IMR-90 (cell line): Measurements from ENCODE around the gene PINK1. TPM values are rescaled to one million over a fixed set of nuclear protein-coding genes. Genes with fewer than 3 reads are reported as not detected.

Experiments used
- ATAC-seq: fragments of 200-7000 bp; cut with Tn5 transposase; 2 replicates; pipeline ENCODE4 v1.9.1; 2020; ENCODE audit warnings: low read depth, mild to moderate bottlenecking, moderate library complexity
- BruUV-seq: library from RNA; stranded (reverse); fragments of 400-500 nt; replicated peaks from 2 replicates; lab custom pipeline; 2021; lab: Mats Ljungman, UMichigan
- CTCF ChIA-PET: fragments of 300-600 bp; formaldehyde crosslinking; extraction: SDS; loops from one replicate; lab custom pipeline; 2021; ENCODE audit warnings: antibody characterized with exemption; lab: Yijun Ruan, JAX
- POLR2A ChIA-PET: fragments of 300-600 bp; sonication (Branson Sonifier 250); formaldehyde crosslinking; loops from one replicate; lab custom pipeline; 2022; ENCODE audit warnings: antibody characterized with exemption; ENCODE audit not compliant: unreplicated experiment; lab: Charles Lee
- DNase-seq: peaks from one replicate; pipeline ENCODE4 v3.0.0; 2013
- H2AFZ ChIP-seq: replicated peaks from 2 replicates; pipeline ENCODE3; 2013; ENCODE audit warnings: low read length, mild to moderate bottlenecking; ENCODE audit not compliant: poor library complexity
- H2AK5ac ChIP-seq: 2 replicates; pipeline ENCODE4 v1.6.1; 2013; ENCODE audit warnings: low read depth, low read length, inconsistent platforms
- H2AK9ac ChIP-seq: replicated peaks from 2 replicates; pipeline ENCODE3; 2013; ENCODE audit warnings: mild to moderate bottlenecking, low read depth, low read length, moderate library complexity; ENCODE audit not compliant: poor library complexity
- H2BK120ac ChIP-seq: 2 replicates; pipeline ENCODE4 v1.6.1; 2013; ENCODE audit warnings: low read depth, low read length, inconsistent platforms
- H2BK15ac ChIP-seq: 3 replicates; pipeline ENCODE4 v1.6.1; 2013; ENCODE audit warnings: low read depth, low read length, inconsistent platforms
- H2BK20ac ChIP-seq: 2 replicates; pipeline ENCODE4 v1.6.1; 2013; ENCODE audit warnings: low read depth, mild to moderate bottlenecking, inconsistent platforms, low read length, moderate library complexity
- H2BK5ac ChIP-seq: 2 replicates; pipeline ENCODE4 v1.6.1; 2013; ENCODE audit warnings: mild to moderate bottlenecking, low read depth, low read length, inconsistent platforms; ENCODE audit not compliant: poor library complexity, severe bottlenecking
- H3K14ac ChIP-seq: replicated peaks from 2 replicates; pipeline ENCODE4 v1.6.1; 2013; ENCODE audit warnings: low read depth, low read length, inconsistent platforms
- H3K18ac ChIP-seq: 2 replicates; pipeline ENCODE4 v1.6.1; 2013; ENCODE audit warnings: low read depth, low read length, control low read depth
- H3K23ac ChIP-seq: 2 replicates; pipeline ENCODE4 v1.6.1; 2013; ENCODE audit warnings: low read depth, low read length, inconsistent platforms
- H3K27ac ChIP-seq: 2 replicates; pipeline ENCODE4 v1.5.1; 2013; ENCODE audit warnings: mild to moderate bottlenecking, control low read depth, low read length; ENCODE audit not compliant: insufficient read depth
- H3K27me3 ChIP-seq: 2 replicates; pipeline ENCODE4 v1.6.1; 2013; ENCODE audit warnings: low read length; ENCODE audit not compliant: control insufficient read depth, insufficient read depth
- H3K36me3 ChIP-seq: 2 replicates; pipeline ENCODE4 v1.6.1; 2013; ENCODE audit warnings: low read length, mixed read lengths; ENCODE audit not compliant: control insufficient read depth, insufficient read depth
- H3K4ac ChIP-seq: 2 replicates; pipeline ENCODE4 v1.6.1; 2013; ENCODE audit warnings: low read depth, low read length, inconsistent platforms
- H3K4me1 ChIP-seq: 2 replicates; pipeline ENCODE4 v1.6.1; 2013; ENCODE audit warnings: low read length, mixed read lengths; ENCODE audit not compliant: control insufficient read depth, insufficient read depth
- H3K4me2 ChIP-seq: 2 replicates; pipeline ENCODE4 v1.6.1; 2013; ENCODE audit warnings: low read depth, mild to moderate bottlenecking, control low read depth, low read length, moderate library complexity
- H3K4me3 ChIP-seq: 2 replicates; pipeline ENCODE4 v1.5.1; 2013; ENCODE audit warnings: low read depth, mild to moderate bottlenecking, control low read depth, low read length, moderate library complexity; ENCODE audit not compliant: insufficient read depth
- H3K56ac ChIP-seq: 2 replicates; pipeline ENCODE4 v1.6.1; 2013; ENCODE audit warnings: low read length, inconsistent platforms; ENCODE audit not compliant: insufficient read depth; ENCODE audit errors: extremely low read depth
- H3K79me1 ChIP-seq, 2 experiments: 2 replicates each; pipeline ENCODE4 v1.6.1; 2013; ENCODE audit warnings: low read length in 2 of 2, inconsistent platforms in 1 of 2, low read depth in 1 of 2
- H3K9ac ChIP-seq: 2 replicates; pipeline ENCODE4 v1.6.1; 2013; ENCODE audit warnings: low read depth, low read length, control low read depth
- H3K9me1 ChIP-seq: 2 replicates; pipeline ENCODE4 v1.6.1; 2013; ENCODE audit warnings: low read length, inconsistent platforms; ENCODE audit not compliant: insufficient read depth
- H3K9me3 ChIP-seq: 2 replicates; pipeline ENCODE4 v1.6.1; 2013; ENCODE audit warnings: low read length; ENCODE audit not compliant: control insufficient read depth, insufficient read depth
- H4K20me1 ChIP-seq: 2 replicates; pipeline ENCODE4 v1.6.1; 2013; ENCODE audit warnings: low read length, inconsistent platforms; ENCODE audit not compliant: insufficient read depth
- H4K5ac ChIP-seq: 2 replicates; pipeline ENCODE4 v1.6.1; 2013; ENCODE audit warnings: mild to moderate bottlenecking, low read depth, low read length, control low read depth
- H4K8ac ChIP-seq, 2 experiments: 2 replicates each; pipeline ENCODE4 v1.6.1; 2013; ENCODE audit warnings: low read depth in 2 of 2, low read length in 2 of 2, control low read depth in 1 of 2, inconsistent platforms in 1 of 2
- H4K91ac ChIP-seq: 2 replicates; pipeline ENCODE4 v1.6.1; 2013; ENCODE audit warnings: low read depth, low read length, inconsistent platforms; ENCODE audit not compliant: insufficient read depth
- BHLHE40 ChIP-seq: fragments of 150-350 bp; IDR thresholded peaks from 2 replicates; pipeline ENCODE4 v1.6.1; 2016; ENCODE audit warnings: mild to moderate bottlenecking, low read depth, low read length
- CEBPB ChIP-seq: IDR thresholded peaks from 2 replicates; pipeline ENCODE4 v1.6.1; 2012; ENCODE audit warnings: low read depth, low read length, improper control_type of control experiment
- ELK1 ChIP-seq: fragments of 150-350 bp; IDR thresholded peaks from 2 replicates; pipeline ENCODE4 v1.6.1; 2016; ENCODE audit warnings: low read depth, mild to moderate bottlenecking, low read length, moderate library complexity, borderline replicate concordance
- FOS ChIP-seq: fragments of 150-350 bp; IDR thresholded peaks from 2 replicates; pipeline ENCODE4 v1.6.1; 2016; ENCODE audit warnings: low read depth, low read length
- MAFK ChIP-seq: IDR thresholded peaks from 2 replicates; pipeline ENCODE4 v1.6.1; 2012; ENCODE audit warnings: low read depth, low read length, improper control_type of control experiment
- MAZ ChIP-seq: IDR thresholded peaks from 2 replicates; pipeline ENCODE4 v1.6.1; 2012; ENCODE audit warnings: low read depth, mild to moderate bottlenecking, low read length, improper control_type of control experiment, moderate library complexity, borderline replicate concordance
- MXI1 ChIP-seq: IDR thresholded peaks from 2 replicates; pipeline ENCODE4 v1.6.1; 2012; ENCODE audit warnings: low read depth, mild to moderate bottlenecking, low read length, moderate library complexity, borderline replicate concordance
- NFE2L2 ChIP-seq: fragments of 150-350 bp; IDR thresholded peaks from 2 replicates; pipeline ENCODE4 v1.6.1; 2016; ENCODE audit warnings: low read depth, mild to moderate bottlenecking, low read length
- POLR2A ChIP-seq: IDR thresholded peaks from 2 replicates; pipeline ENCODE4 v1.6.1; 2012; ENCODE audit warnings: mild to moderate bottlenecking, low read depth, low read length
- RAD21 ChIP-seq: IDR thresholded peaks from 2 replicates; pipeline ENCODE4 v1.6.1; 2012; ENCODE audit warnings: low read length, improper control_type of control experiment
- RCOR1 ChIP-seq: IDR thresholded peaks from 2 replicates; pipeline ENCODE4 v1.6.1; 2012; ENCODE audit warnings: mild to moderate bottlenecking, low read length, improper control_type of control experiment; ENCODE audit not compliant: insufficient replicate concordance
- USF2 ChIP-seq: fragments of 150-350 bp; IDR thresholded peaks from 2 replicates; pipeline ENCODE4 v1.6.1; 2017; ENCODE audit warnings: mild to moderate bottlenecking, antibody characterized with exemption, low read length, low read depth
- WGBS, 2 experiments: methylation state at CpG; one replicate each; pipeline versions ENCODE4 v1.1.5 to v1.1.7; 2013; ENCODE audit warnings: missing lambda C conversion rate in 2 of 2; ENCODE audit not compliant: insufficient read length in 1 of 2; ENCODE audit errors: extremely low coverage in 2 of 2; 5-methylcytosine and 5-hydroxymethylcytosine counted together
- dilution Hi-C: fragments of 300-500 bp; cut with HindIII; formaldehyde crosslinking; loops from one replicate; pipeline ENCODE4 v1.14.3; 2018; ENCODE audit warnings: low sequenced_read_pairs; ENCODE audit not compliant: unreplicated experiment
- in situ Hi-C: fragments of 300-500 bp; cut with MboI; formaldehyde crosslinking; loops from 3 replicates; pipeline ENCODE4 v1.14.3; 2019; ENCODE audit warnings: low sequenced_read_pairs, inconsistent platforms, mixed read lengths
- intact Hi-C: fragments of 100-400 bp; cut with micrococcal nuclease; formaldehyde crosslinking; loops from 2 replicates; pipeline ENCODE4 v1.10.0; 2022
- polyA plus RNA-seq, 3 experiments: library from polyadenylated mRNA; depleted of rRNA; stranded (reverse); fragments of >200 nt; gene quantifications; 2 replicates each; pipeline ENCODE4 v1.2.3, GENCODE V29; 2012; ENCODE audit warnings: low replicate concordance in 1 of 3
- total RNA-seq: library from RNA; depleted of rRNA; stranded (reverse); fragments of >200 nt; gene quantifications from 2 replicates; pipeline ENCODE4 v1.2.3, GENCODE V29; 2012
- TF ChIP-seq, protein P1 (sequence below): conservative IDR thresholded peaks from 2 replicates; pipeline ENCODE4 v1.5.1; 2012; ENCODE audit warnings: mild to moderate bottlenecking, low read depth, low read length, improper control_type of control experiment

PINK1 gene
- total and polyA plus RNA-seq, 2 of the 4 experiments (the other 2 are of a cell fraction) = 52.9 to 55.2 TPM

DNA sequence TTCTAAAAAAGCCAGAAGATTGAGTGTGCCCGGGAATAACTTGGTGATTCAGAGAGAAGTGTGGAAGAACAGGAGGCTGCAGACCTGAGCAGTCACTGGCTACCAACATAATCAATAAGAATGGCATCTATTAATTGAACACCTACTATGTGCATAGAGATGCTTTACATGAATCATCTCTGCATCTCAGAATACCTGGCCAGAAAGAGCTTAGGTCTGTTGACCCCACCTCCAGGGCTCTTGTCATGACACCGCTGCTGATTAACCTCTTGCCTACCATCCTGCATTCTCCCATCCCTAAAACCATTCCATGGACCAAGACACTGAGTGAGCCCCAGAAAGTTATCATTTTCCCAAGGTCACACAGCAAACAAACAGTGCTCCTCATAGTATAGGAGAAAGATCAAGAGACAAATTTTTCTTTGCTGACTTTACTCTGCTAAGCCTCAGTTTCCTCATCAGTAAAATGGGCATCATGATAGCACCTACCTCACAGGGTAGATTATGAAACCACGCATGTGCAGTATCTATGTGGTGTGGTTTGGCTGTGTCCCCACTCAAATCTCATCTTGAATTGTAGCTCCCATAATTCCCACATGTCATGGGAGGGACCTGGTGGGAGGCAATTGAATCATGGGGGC lies 16.3 kb upstream of the PINK1 start:
- POLR2A ChIA-PET = interaction anchor here (0.6 kb wide), 1 partner anchor 43 kb away, joined by 3 read pairs; no protein-coding TSS in a partner anchor
- in situ Hi-C loops = no loop called here
- no peak overlapping the region for H4K5ac ChIP-seq

More for the DNA sequence above, 16.3 kb upstream of the PINK1 start:
- intact Hi-C loops = no loop called here
- TF ChIP-seq MAFK = no peak
- no peak for TF ChIP-seq ELK1
- no peak for TF ChIP-seq NFE2L2
- no peak for TF ChIP-seq RAD21
- TF ChIP-seq MXI1 = no peak
- no peak for TF ChIP-seq MAZ
- no peak for TF ChIP-seq FOS
- TF ChIP-seq, protein P1, sequence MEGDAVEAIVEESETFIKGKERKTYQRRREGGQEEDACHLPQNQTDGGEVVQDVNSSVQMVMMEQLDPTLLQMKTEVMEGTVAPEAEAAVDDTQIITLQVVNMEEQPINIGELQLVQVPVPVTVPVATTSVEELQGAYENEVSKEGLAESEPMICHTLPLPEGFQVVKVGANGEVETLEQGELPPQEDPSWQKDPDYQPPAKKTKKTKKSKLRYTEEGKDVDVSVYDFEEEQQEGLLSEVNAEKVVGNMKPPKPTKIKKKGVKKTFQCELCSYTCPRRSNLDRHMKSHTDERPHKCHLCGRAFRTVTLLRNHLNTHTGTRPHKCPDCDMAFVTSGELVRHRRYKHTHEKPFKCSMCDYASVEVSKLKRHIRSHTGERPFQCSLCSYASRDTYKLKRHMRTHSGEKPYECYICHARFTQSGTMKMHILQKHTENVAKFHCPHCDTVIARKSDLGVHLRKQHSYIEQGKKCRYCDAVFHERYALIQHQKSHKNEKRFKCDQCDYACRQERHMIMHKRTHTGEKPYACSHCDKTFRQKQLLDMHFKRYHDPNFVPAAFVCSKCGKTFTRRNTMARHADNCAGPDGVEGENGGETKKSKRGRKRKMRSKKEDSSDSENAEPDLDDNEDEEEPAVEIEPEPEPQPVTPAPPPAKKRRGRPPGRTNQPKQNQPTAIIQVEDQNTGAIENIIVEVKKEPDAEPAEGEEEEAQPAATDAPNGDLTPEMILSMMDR = no peak
- TF ChIP-seq BHLHE40 = no peak
- no peak for TF ChIP-seq RCOR1
- no peak for TF ChIP-seq CEBPB
- no peak for TF ChIP-seq USF2
- no peak for TF ChIP-seq POLR2A
- H3K9me3 ChIP-seq = no peaks in the 10 kb centered on the region
- H3K23ac ChIP-seq = no peak overlapping the region
- H3K79me1 ChIP-seq = no peaks in the 10 kb centered on the region
- no peak overlapping the region for H2BK120ac ChIP-seq
- H3K4me1 ChIP-seq = peaks cover 15% of the 10 kb centered on the region
- no TSS peak for BruUV-seq
- peak overlapping the region; percentile 41 for H3K4me2 ChIP-seq
- DNase-seq (no peak), ATAC-seq (no peak)
- WGBS, 2 experiments = no CpG with 5 or more reads among the region's 3 CpGs
- H4K8ac ChIP-seq = peak overlapping the region in 1 of 2 experiments; percentile 80; a peak in 3 of 4 replicates
- H4K20me1 ChIP-seq = no peaks in the 10 kb centered on the region
- H3K9me1 ChIP-seq = peaks cover 10% of the 10 kb centered on the region
- no peak overlapping the region for H3K4me3 ChIP-seq
- peak overlapping the region; percentile 6; the same call in 1 of the 2 replicates for H2BK20ac ChIP-seq
- CTCF ChIA-PET = interaction anchor here (1.2 to 2.0 kb wide), 2 partner anchors 16 to 17 kb away, joined by 3 to 8 read pairs; partner anchors contain the start of gene PINK1
- no peak overlapping the region for H2BK5ac ChIP-seq
- dilution Hi-C loops = no loop called here
- H4K91ac ChIP-seq = no peak overlapping the region
- H2BK15ac ChIP-seq = peak overlapping the region; percentile 67; the same call in 1 of the 3 replicates
- no peak overlapping the region for H3K56ac ChIP-seq
- 0 out of 2 replicates have a peak overlapping the region, but pooled peaks have one; percentile 8 for H3K9ac ChIP-seq
- H3K4ac ChIP-seq = no peak overlapping the region
- H3K14ac ChIP-seq = no peak overlapping the region
- H2AK9ac ChIP-seq = no peak overlapping the region
- H2AFZ ChIP-seq = peak overlapping the region; percentile 85
- peaks cover 3% of the 10 kb centered on the region; the same call in 1 of the 2 replicates for H3K27me3 ChIP-seq
- no peak overlapping the region for H3K18ac ChIP-seq
- H3K36me3 ChIP-seq = no peaks in the 10 kb centered on the region
- no peak overlapping the region for H3K27ac ChIP-seq
- H2AK5ac ChIP-seq = no peak overlapping the region
